GM18873 (cell line): ENCODE data around the gene WDR89.
"Not testable (repeated sequence)": the region's sequence is repeated elsewhere in the genome, so short reads cannot be mapped to it uniquely, and the experiment has no call there.

Source experiments
- ATAC-seq: cut with Tn5 transposase; IDR thresholded peaks from one replicate; pipeline ENCODE4 v1.9.1; 2021; ENCODE audit warnings: mild to moderate bottlenecking, moderate library complexity, moderate number of reproducible peaks; ENCODE audit not compliant: unreplicated experiment, low FRiP score

The WDR89 gene

DNA sequence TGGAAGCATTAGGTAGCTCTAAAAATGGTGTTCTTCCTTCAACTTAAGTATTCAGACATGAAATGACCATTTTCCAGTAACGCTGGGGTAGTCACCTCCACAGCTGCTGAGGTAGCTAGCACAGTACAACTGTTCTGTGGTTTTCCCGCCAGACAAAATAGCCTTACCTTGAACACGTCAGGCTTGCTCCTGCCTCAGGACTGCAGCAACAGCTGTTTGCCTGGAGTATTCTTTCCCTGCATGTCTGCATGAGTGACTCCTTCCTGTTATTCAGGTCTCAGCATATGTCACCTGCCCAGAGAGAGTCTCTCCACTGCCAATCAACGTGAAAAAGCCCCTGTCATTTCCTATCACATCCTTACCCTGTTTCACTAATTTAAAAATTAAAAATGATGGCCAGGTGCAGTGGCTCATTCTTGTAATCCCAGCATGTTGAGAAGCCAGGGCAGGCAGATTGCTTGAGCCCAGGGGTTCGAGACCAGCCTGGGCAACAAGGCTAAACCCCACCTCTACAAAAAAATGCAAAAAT, 37.9 kb downstream of the WDR89 start:
- ATAC-seq: no peak

DNA sequence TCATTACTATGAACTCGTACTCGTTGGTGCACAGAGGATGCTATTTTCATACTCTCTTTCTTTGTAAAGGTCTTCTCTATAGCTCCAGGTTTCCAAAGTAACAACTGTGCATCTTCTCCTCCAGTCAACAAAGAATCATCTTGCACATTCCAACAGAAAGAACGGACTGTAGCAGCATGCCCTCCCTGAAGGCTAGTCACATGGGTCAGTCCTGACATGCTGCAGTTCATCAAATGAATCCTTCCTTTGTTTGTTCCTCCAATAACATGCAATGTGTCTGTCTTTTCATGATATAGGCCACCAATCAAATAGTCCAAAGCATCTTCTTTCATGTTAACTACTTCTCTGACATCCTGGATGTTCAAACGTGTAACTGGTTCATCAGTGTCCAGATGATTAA, 42.9 kb downstream of the WDR89 start:
- ATAC-seq: no peak

DNA sequence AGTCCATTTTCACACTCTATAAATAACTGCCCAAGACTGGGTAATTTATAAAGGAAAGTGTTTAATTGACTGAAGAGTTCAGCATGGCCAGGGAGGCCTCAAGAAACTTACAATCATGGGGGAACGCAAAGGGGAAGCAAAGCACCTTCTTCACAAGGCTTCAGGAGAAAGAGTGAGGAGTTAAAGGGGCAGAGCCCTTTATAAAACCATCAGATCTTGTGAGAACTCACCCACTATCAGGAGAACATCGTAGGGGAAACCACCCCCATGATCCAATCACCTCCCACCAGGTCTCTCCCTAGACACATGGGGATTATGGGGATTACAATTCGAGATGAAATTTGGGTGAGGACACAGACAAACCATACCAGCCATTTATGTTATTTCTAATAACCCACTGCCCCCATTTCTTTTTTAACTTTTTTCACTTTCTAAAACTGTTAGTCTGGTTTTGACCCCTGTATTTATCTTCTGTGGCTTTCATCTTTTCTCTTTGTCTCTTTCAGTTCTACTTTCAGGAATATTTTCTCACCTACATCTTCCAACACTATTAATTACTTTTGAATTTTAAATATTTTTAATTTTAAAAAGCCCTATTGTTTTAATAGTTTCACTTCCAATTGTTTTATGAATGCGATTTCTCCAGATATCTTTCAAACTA, 44.5 kb downstream of the WDR89 start:
- ATAC-seq: no peak

- no peak for ATAC-seq
Observed at GRCh38 chr14:63594455-63595372, 47.0 kb downstream of the WDR89 start.

GRCh38 chr14:63583046-63583445, 58.6 kb downstream of the WDR89 start:
- ATAC-seq: not testable (repeated sequence)

GRCh38 chr14:63581491-63581890, 60.2 kb downstream of the WDR89 start:
- ATAC-seq: no peak

DNA sequence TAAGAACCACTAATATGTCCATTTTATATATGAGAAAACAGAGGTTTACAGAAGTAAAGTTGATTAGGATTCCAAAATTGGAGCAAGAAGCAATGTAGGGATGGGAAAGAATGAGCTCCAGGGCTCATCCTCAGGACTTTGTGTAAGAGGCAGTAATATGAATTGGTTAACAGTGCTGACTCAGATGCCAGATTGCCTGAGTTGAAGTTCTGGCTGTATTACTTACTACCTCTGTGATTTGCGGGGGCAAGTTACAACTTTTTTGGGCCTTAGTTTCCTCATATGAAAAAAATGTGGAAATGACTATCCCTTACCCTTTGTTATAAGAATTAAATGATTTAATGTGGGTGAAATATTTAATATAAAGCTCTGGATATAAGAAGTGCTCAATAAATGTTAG, 63.4 kb downstream of the WDR89 start:
- ATAC-seq: no peak

- ATAC-seq: no peak
Observed at GRCh38 chr14:63573581-63573980, 68.1 kb downstream of the WDR89 start.

DNA sequence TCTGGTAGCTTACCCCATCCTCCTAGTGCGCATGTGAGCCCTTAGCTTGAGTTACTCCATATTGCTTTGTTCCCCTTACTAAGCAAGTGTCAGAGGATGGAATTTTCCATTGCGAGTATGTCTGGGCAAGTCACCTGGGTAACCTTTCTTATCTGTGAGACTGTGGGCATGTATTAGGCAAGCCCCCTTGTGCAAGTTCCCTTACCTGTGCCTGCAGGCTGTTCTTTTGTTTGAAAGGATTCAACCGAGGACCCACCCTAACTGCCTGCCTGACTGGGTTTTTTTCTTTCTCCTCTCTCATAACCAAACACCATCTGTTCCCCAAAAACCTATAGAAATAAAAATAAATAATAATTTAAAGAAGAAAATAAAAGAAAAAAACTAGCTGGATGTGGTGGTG, 76.2 kb downstream of the WDR89 start:
- ATAC-seq: no peak

DNA sequence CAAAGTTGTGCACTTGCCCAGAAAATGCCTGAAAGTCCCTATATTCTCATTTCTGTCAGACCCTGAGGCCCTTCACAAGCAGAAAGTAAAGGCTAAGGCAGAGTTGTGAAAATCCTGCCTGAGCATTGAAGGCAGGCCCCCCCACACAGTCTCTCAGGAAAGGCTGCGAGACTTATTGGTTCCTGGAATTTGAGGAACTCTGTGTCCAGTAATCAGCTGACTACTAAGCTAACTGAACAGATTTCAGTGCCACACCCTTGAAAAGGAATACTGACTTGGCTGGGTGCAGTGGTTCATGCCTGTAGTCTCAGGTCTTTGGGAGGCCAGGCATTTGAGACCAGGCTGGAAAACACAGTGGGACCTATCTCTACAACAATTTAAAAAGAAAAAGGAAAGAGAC, 77.4 kb downstream of the WDR89 start:
- ATAC-seq: no peak

DNA sequence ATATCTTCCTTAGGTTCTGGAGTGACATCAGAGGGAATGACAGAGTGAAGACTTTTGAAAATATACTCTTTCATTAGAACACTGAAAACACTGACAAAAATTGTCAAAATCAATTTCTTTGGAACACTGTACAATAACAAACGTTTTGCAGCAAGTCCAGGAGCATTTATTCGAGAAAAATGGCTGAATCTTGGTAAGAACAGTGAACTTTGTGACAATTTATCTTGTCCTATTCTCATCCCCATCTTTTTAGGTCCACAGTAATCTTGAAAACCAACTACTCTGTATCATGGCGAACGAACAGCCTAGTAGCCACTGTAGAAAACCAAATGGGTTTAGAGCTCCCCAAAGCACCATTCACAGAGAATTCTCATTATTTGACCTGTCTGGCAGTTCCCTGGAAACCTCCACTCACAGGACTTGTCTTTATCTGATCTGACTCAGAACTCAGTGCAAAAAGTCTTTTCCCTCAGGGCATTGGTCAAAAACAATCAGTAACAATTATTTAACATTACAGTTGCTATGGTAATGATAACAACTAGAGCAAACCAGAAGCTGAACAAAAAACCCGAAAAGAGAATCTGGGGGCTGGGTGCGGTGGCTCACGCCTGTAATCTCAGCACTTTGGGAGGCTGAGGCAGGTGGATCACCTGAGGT, 78.2 kb downstream of the WDR89 start:
- no peak for ATAC-seq

GRCh38 chr14:63562405-63562804, 79.3 kb downstream of the WDR89 start:
- no peak for ATAC-seq

DNA sequence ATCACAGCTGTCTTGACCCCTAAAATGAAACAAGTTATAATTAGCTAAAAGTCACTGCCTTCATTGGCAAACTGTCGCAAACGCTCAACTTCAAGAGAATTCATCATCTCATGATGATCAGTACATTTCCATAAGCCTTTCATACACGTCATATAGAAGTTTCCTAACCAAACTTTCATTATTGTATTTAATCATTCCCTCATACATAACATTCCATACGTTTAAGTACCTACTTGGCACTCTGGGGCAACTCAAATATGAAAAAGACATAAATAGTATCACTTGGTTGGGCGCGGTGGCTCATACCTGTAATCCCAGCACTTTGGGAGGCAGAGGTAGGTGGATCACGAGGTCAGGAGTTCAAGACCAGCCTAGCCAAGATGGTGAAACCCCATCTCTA, 86.1 kb downstream of the WDR89 start:
- no peak for ATAC-seq

DNA sequence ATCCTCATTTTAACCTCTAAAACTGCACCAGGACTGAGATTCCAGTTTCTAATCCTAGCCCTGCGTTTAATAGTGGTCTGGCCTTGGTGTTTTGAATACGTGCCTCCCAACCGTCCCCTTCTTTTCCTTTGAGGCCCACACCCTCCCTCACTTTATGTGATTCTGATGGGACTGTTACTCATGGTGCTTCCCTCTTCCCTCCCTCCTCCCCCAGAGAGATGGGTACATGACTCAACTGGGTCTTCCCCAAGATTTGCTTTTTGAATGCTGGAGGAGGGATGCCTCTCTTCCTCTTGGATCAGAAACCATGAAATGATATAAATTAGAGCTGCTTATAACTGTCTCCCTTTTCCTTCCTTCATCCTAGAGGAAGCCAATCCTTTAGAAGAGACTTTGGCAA, 90.3 kb downstream of the WDR89 start:
- ATAC-seq: no peak

DNA sequence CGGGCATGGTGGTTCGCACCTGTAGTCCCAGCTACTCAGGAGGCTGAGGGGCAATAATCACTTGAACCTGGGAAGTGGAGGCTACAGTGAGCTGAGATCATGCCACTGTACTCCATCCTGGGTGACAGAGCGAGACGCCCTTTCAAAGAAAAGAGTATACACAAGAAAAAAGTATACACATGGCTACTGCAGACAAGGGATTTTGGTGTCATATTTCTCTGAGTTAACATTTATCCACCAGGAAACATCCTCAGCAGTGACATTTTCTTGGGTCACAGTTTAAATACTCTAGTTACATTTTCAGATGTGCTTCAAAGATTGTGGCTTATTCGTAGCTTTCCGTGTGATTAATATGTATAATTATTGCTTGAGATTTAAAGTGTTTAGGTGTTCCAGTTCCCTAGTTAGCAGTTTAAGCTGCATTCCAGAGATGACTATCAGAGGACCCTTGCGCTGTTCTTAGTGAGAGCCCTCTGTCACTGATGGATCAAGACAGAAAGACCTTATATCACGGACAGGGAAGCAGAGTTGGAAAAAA, 93.8 kb downstream of the WDR89 start:
- ATAC-seq: no peak
